Cardiac ventricle fibroblast (primary cell): ENCODE measurements around the gene NCBP2L. TPM values are rescaled to one million over a fixed set of nuclear protein-coding genes. Genes with fewer than 3 reads are reported as not detected.

Experiments
- total RNA-seq: library from RNA; depleted of rRNA; stranded (reverse); fragments of >200 nt; gene quantifications from 2 replicates; pipeline ENCODE4 v1.2.3, GENCODE V29; 2015

The NCBP2L gene
- total RNA-seq, result not detected in 2 replicates

DNA sequence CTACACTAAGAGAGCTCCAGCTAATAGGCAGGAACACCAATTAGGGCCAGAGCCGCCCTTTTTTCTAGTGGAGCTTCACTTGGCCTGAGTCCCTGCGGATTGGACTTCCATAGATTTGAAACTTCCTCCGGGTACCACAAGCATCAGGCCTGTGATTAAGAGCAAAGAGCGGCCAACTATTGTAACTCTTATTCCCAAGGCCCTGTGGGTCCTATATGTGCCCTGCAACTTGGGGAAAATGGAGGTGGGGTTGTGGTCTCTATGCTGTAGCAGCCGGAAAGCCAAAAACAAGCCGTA, at the start of gene NCBP2L:
Gene NCBP2L (plus strand): TSS at position 198 of the 297 bp plus-strand sequence. CDS start 16,488 bp downstream, outside the sequence.

DNA sequence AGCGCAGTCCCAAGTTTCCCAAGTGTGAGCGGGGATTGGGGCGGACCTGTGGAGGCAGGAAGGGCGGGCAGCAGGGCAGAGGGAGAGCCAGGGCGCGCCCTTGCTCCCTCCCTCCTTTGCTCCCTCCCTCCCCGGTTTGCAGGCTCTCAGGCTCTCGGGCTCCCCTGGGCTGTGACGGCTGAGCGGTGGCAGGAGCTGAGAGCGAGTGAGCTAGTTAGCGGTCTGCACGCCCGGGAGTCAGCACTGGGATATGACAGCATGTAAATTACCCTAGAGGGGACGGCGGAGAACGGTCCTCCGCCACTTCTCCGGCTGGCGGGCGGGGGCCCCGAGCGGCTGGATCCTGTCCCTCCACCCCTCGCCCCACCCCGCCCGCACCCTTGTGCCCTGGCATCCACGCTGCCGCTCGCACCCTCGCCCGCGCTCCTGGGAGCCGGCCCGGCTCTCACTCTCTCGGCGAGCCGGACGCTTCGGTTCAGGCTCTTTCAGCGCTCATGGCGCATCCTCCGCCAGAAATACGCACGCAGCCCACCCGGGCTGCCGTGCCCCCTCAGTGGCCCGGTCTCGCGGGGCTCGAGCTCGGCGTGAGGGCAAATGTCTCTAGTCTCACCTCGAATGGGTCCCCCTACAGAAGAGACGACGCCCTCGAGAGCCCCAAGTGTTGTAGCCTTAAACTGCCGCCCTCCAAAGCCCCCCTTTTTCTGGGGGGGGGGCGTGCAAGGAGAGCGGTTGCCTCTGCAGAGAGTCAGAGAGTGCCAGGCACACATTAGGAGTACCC, 1.6 kb upstream of the NCBP2L start, which contains the start of gene TSC22D3:
Gene TSC22D3 (minus strand): TSS at position 54 of the 778 bp plus-strand sequence. CDS start 368 bp downstream, outside the sequence.

DNA sequence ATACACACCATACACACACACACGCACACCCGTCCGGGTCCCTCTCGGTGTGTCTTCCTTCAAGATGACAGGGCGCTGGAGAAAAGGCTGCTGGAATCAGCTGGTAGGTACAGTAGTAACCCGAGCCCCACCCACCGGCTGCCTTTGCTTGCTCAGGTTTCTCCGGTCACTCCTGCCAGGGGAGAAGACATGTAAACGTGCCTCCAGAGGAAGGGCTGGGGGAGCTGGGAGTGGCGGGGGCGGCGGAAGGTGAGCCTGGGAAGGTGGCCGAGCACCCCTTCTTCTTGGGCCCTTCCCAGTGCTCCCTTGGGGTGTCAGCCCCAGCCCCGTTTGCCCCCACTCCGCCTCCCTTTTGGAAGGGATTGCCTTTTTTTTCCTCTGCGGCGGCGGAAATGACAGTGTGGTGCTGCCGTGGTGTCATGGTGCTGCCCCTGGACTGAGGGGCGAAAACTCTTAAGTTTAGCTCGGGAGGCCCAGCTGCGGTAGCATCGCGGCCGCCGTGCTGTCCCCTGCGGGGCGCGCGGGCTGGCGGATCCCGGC, 48.2 kb downstream of the NCBP2L start, which contains the start of gene MID2:
Gene MID2 (plus strand): TSS at position 169 of the 540 bp plus-strand sequence. CDS start 561 bp downstream, outside the sequence.

Other genes with a start within 250 kb of the NCBP2L start
- 14.5 and 24.6 TPM in 2 replicates for gene PRPS1, start 149.2 kb upstream of the NCBP2L start, total RNA-seq
- 141 and 162 TPM in 2 replicates for gene TSC22D3, start 1.9 kb upstream of the NCBP2L start, total RNA-seq
- gene MID2, start 48.1 kb downstream of the NCBP2L start, total RNA-seq, result 15.0 and 17.2 TPM in 2 replicates
- gene TEX13B, start 204.6 kb downstream of the NCBP2L start, total RNA-seq, result not detected in 2 replicates